ENCODE data around the gene SGPP2. TPM values are rescaled to one million over a fixed set of nuclear protein-coding genes. Genes with fewer than 3 reads are reported as not detected.

The SGPP2 gene
- total and polyA plus RNA-seq, 4 experiments from 2014 or later, result 2.1 to 9.9 (median 5.5) TPM

- no peak overlapping the region for H3K4me3 ChIP-seq (ENCODE audit: low read length in 2 of 2)
- no peaks in the 10 kb centered on the region for H3K9me3 ChIP-seq (ENCODE audit: control insufficient read depth in 1 of 2, low read length in 2 of 2)
- POLR2A ChIA-PET (ENCODE audit: partially characterized antibody), result no interaction called here
- peaks cover 11% of the 10 kb centered on the region for H3K4me1 ChIP-seq (ENCODE audit: insufficient read depth, low read length)
- Mint-ChIP-seq H3K4me1 (peaks cover 8 to 17% (median 11%) of the 10 kb centered on the region in 4 donors), H3K4me3 (no peak overlapping the region), H3K27me3 (no peaks in the 10 kb centered on the region), H3K9me3 (peaks cover 0 to 3% (median 0%) of the 10 kb centered on the region in 8 donors), H3K36me3 (peaks cover 0 to 3% of the 10 kb centered on the region in 2 donors), H3K27ac (no peak overlapping the region)
- CTCF ChIA-PET (ENCODE audit: partially characterized antibody), result interaction anchor here (0.7 kb wide), 1 partner anchor 201 kb away, joined by 3 read pairs; no protein-coding TSS in a partner anchor
- no peak for DNase-seq
- H3K27ac ChIP-seq (ENCODE audit: low read depth, low read length), result no peak overlapping the region
- H3K27me3 ChIP-seq (ENCODE audit: insufficient read depth, low read length), result no peaks in the 10 kb centered on the region
- H3K36me3 ChIP-seq (ENCODE audit: insufficient read depth, low read length), result no peaks in the 10 kb centered on the region
- intact Hi-C loops (cut with micrococcal nuclease), result no loop called here
Observed at GRCh38 chr2:222506230-222506935, 82.0 kb downstream of the SGPP2 start.

- no peak for DNase-seq
- Mint-ChIP-seq H3K36me3 (peaks cover 6 to 16% of the 10 kb centered on the region in 2 donors), H3K27ac (peak overlapping the region in 1 of 7 donors; percentile 16), H3K4me1 (no peaks in the 10 kb centered on the region), H3K27me3 (peaks cover 1 to 2% of the 10 kb centered on the region in 2 donors), H3K9me3 (peaks cover 0 to 10% (median 0%) of the 10 kb centered on the region in 8 donors), H3K4me3 (no peak overlapping the region)
- intact Hi-C loops (cut with micrococcal nuclease), result no loop called here
- Histone ChIP-seq H3K27me3 (ENCODE audit: insufficient read depth, low read length) (no peaks in the 10 kb centered on the region), H3K27ac (ENCODE audit: low read depth, low read length) (no peak overlapping the region), H3K9me3 (ENCODE audit: control insufficient read depth in 1 of 2, low read length in 2 of 2) (no peaks in the 10 kb centered on the region), H3K36me3 (ENCODE audit: insufficient read depth, low read length) (no peaks in the 10 kb centered on the region), H3K4me3 (ENCODE audit: low read length in 2 of 2) (no peak overlapping the region), H3K4me1 (ENCODE audit: insufficient read depth, low read length) (no peaks in the 10 kb centered on the region)
- ChIA-PET POLR2A (ENCODE audit: partially characterized antibody) (no interaction called here), CTCF (ENCODE audit: partially characterized antibody) (no interaction called here)
Observed at GRCh38 chr2:222514901-222515300, 90.6 kb downstream of the SGPP2 start.

- no peaks in the 10 kb centered on the region for H3K9me3 ChIP-seq (ENCODE audit: control insufficient read depth in 1 of 2, low read length in 2 of 2)
- Mint-ChIP-seq H3K9me3 (peaks cover 0 to 2% (median 0%) of the 10 kb centered on the region in 8 donors), H3K4me3 (no peak overlapping the region), H3K4me1 (no peaks in the 10 kb centered on the region), H3K27ac (no peak overlapping the region), H3K27me3 (peaks cover 1 to 2% of the 10 kb centered on the region in 2 donors), H3K36me3 (peaks cover 3 to 11% of the 10 kb centered on the region in 2 donors)
- no peak for DNase-seq
- intact Hi-C loops (cut with micrococcal nuclease), result no loop called here
- no peaks in the 10 kb centered on the region for H3K27me3 ChIP-seq (ENCODE audit: insufficient read depth, low read length)
- H3K36me3 ChIP-seq (ENCODE audit: insufficient read depth, low read length), result no peaks in the 10 kb centered on the region
- CTCF ChIA-PET (ENCODE audit: partially characterized antibody), result no interaction called here
- no peaks in the 10 kb centered on the region for H3K4me1 ChIP-seq (ENCODE audit: insufficient read depth, low read length)
- no peak overlapping the region for H3K27ac ChIP-seq (ENCODE audit: low read depth, low read length)
- H3K4me3 ChIP-seq (ENCODE audit: low read length in 2 of 2), result no peak overlapping the region
- POLR2A ChIA-PET (ENCODE audit: partially characterized antibody), result no interaction called here
Observed at GRCh38 chr2:222518570-222519381, 94.4 kb downstream of the SGPP2 start.

GRCh38 chr2:222521099-222521498 lies 96.8 kb downstream of the SGPP2 start:
- ChIA-PET POLR2A (ENCODE audit: partially characterized antibody) (no interaction called here), CTCF (ENCODE audit: partially characterized antibody) (no interaction called here)
- Histone ChIP-seq H3K36me3 (ENCODE audit: insufficient read depth, low read length) (no peaks in the 10 kb centered on the region), H3K4me1 (ENCODE audit: insufficient read depth, low read length) (no peaks in the 10 kb centered on the region), H3K27ac (ENCODE audit: low read depth, low read length) (no peak overlapping the region), H3K9me3 (ENCODE audit: control insufficient read depth in 1 of 2, low read length in 2 of 2) (no peaks in the 10 kb centered on the region), H3K4me3 (ENCODE audit: low read length in 2 of 2) (no peak overlapping the region), H3K27me3 (ENCODE audit: insufficient read depth, low read length) (no peaks in the 10 kb centered on the region)
- DNase-seq, result no peak
- intact Hi-C loops (cut with micrococcal nuclease), result no loop called here
- Mint-ChIP-seq H3K4me1 (no peaks in the 10 kb centered on the region), H3K27ac (no peak overlapping the region), H3K36me3 (peaks cover 10 to 16% of the 10 kb centered on the region in 2 donors), H3K4me3 (no peak overlapping the region), H3K9me3 (peaks cover 0 to 2% (median 0%) of the 10 kb centered on the region in 8 donors), H3K27me3 (no peaks in the 10 kb centered on the region)

- no peak overlapping the region for H3K27ac ChIP-seq (ENCODE audit: low read depth, low read length)
- intact Hi-C loops (cut with micrococcal nuclease), result no loop called here
- H3K9me3 Mint-ChIP-seq, result peaks cover 0 to 5% (median 0%) of the 10 kb centered on the region in 8 donors
- no peaks in the 10 kb centered on the region for H3K36me3 ChIP-seq (ENCODE audit: insufficient read depth, low read length)
- H3K27me3 Mint-ChIP-seq, result no peaks in the 10 kb centered on the region
- no peaks in the 10 kb centered on the region for H3K4me1 ChIP-seq (ENCODE audit: insufficient read depth, low read length)
- H3K4me3 ChIP-seq (ENCODE audit: low read length in 2 of 2), result no peak overlapping the region
- H3K4me3 Mint-ChIP-seq, result no peak overlapping the region
- ChIA-PET POLR2A (ENCODE audit: partially characterized antibody) (no interaction called here), CTCF (ENCODE audit: partially characterized antibody) (no interaction called here)
- no peaks in the 10 kb centered on the region for H3K9me3 ChIP-seq (ENCODE audit: control insufficient read depth in 1 of 2, low read length in 2 of 2)
- no peaks in the 10 kb centered on the region for H3K4me1 Mint-ChIP-seq
- H3K36me3 Mint-ChIP-seq, result peaks cover 10 to 22% of the 10 kb centered on the region in 2 donors
- H3K27me3 ChIP-seq (ENCODE audit: insufficient read depth, low read length), result no peaks in the 10 kb centered on the region
- no peak for DNase-seq
- no peak overlapping the region for H3K27ac Mint-ChIP-seq
Observed at GRCh38 chr2:222522082-222522481, 97.7 kb downstream of the SGPP2 start.

- Mint-ChIP-seq H3K9me3 (peaks cover 0 to 5% (median 0%) of the 10 kb centered on the region in 8 donors), H3K27me3 (no peaks in the 10 kb centered on the region), H3K4me1 (no peaks in the 10 kb centered on the region), H3K36me3 (peaks cover 12 to 22% of the 10 kb centered on the region in 2 donors), H3K4me3 (no peak overlapping the region), H3K27ac (no peak overlapping the region)
- Histone ChIP-seq H3K27ac (ENCODE audit: low read depth, low read length) (no peak overlapping the region), H3K36me3 (ENCODE audit: insufficient read depth, low read length) (no peaks in the 10 kb centered on the region), H3K27me3 (ENCODE audit: insufficient read depth, low read length) (no peaks in the 10 kb centered on the region), H3K4me1 (ENCODE audit: insufficient read depth, low read length) (no peaks in the 10 kb centered on the region), H3K4me3 (ENCODE audit: low read length in 2 of 2) (no peak overlapping the region), H3K9me3 (ENCODE audit: control insufficient read depth in 1 of 2, low read length in 2 of 2) (no peaks in the 10 kb centered on the region)
- ChIA-PET CTCF (ENCODE audit: partially characterized antibody) (no interaction called here), POLR2A (ENCODE audit: partially characterized antibody) (no interaction called here)
- no peak for DNase-seq
- intact Hi-C loops (cut with micrococcal nuclease), result no loop called here
Observed at GRCh38 chr2:222523783-222524544, 99.6 kb downstream of the SGPP2 start.

GRCh38 chr2:222525811-222526210 lies 101.5 kb downstream of the SGPP2 start:
- CTCF ChIA-PET (ENCODE audit: partially characterized antibody), result no interaction called here

More at GRCh38 chr2:222525811-222526210, 101.5 kb downstream of the SGPP2 start:
- Mint-ChIP-seq H3K27ac (no peak overlapping the region), H3K4me1 (no peaks in the 10 kb centered on the region), H3K36me3 (peaks cover 12 to 16% of the 10 kb centered on the region in 2 donors), H3K9me3 (peaks cover 0 to 2% (median 0%) of the 10 kb centered on the region in 8 donors), H3K27me3 (no peaks in the 10 kb centered on the region), H3K4me3 (no peak overlapping the region)
- DNase-seq, result no peak
- Histone ChIP-seq H3K27ac (ENCODE audit: low read depth, low read length) (no peak overlapping the region), H3K27me3 (ENCODE audit: insufficient read depth, low read length) (no peaks in the 10 kb centered on the region), H3K36me3 (ENCODE audit: insufficient read depth, low read length) (no peaks in the 10 kb centered on the region), H3K4me3 (ENCODE audit: low read length in 2 of 2) (no peak overlapping the region), H3K9me3 (ENCODE audit: control insufficient read depth in 1 of 2, low read length in 2 of 2) (no peaks in the 10 kb centered on the region), H3K4me1 (ENCODE audit: insufficient read depth, low read length) (no peaks in the 10 kb centered on the region)
- POLR2A ChIA-PET (ENCODE audit: partially characterized antibody), result no interaction called here
- intact Hi-C loops (cut with micrococcal nuclease), result no loop called here

Measured in CD4-positive, alpha-beta memory T cell (primary cell).